ENCODE data around the gene HIVEP3.

GRCh38 chr1:41670217-41670957, 248.3 kb downstream of the HIVEP3 start:
- TF ChIP-seq CTCF (IDR thresholded peaks at IDR 0.05) = no peak
- no peak for TF ChIP-seq POLR2A (IDR thresholded peaks at IDR 0.05)

Data from lower leg skin (tissue), 3 donors.